HG03521 (cell line): ENCODE results near the gene TBX1.

Experiments
- ATAC-seq: cut with Tn5 transposase; IDR thresholded peaks from one replicate; pipeline ENCODE4 v1.9.1; 2021; ENCODE audit warnings: mild to moderate bottlenecking, moderate library complexity; ENCODE audit not compliant: unreplicated experiment

TBX1 gene

DNA sequence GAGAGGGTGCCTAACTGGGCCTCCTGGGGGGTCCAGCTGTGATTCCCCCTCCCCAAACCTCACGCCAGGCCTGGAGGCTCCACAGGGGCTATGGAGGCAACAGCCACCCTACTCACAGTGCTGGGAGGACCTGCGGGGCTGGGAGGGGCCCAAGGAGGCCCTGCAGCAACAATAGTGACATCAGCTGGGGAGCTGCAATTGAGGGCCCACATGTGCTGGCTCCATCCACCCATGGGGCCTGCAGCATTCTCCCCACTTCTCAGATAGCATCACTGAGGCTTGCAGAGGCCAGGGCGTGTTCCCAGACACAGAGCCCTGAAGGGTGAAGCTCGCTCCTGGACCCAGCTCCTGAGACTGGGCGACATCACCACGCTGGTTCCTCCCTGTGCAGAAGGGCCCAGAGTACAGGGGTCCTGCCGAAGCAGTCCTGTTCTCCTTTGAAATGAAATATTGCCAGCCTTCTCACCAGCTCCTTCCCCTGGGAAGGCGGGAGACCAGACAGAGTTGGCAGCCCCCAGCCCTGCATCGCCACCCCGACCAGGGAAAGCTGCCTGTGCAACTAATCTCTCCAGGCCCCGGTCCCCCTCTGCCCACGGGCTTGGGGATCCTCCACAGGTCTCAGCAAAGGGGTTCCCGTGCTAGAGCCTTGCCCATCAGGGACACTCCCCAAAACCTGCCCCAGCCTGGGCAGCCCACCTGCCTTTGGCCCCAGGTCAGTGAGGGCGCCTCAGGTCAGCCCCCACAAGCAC, 8.9 kb upstream of the TBX1 start:
- ATAC-seq = no peak

- no peak for ATAC-seq
Measured at GRCh38 chr22:19753090-19753842, 7.3 kb upstream of the TBX1 start.

DNA sequence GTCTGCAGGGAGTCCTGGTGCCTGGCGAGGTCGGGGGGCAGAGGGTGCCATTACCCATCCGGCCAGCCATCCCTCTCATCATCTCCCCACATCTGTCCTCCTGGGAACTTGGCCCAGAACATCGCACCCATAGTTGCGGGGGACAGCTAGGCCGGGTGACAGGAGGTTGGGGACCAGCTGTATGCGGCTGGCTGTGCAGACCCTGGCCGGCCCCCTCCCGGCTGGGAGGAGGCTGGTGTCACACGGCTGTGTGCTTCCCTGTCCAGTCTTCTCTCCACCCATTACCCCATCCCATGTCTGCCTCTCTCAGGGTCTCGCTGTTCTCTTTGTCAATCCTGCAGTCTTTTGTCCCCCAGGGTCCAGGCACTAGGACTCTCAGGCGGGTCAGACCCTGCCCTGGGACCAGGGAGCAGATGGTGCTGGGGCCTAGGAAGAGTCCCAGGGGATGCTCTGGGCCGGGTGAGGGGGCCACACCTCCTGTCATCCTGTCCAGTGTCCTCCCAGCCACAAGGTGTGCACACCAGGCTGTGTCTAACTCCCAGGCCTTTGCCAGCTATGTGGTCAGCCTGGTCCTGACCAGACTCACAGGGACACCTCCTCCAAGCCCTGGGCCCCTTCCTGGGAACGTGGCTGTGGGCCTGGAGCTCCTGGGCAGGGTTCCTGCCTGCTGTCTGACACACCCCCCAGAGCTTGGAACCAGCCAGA, 6.4 kb upstream of the TBX1 start:
- no peak for ATAC-seq

DNA sequence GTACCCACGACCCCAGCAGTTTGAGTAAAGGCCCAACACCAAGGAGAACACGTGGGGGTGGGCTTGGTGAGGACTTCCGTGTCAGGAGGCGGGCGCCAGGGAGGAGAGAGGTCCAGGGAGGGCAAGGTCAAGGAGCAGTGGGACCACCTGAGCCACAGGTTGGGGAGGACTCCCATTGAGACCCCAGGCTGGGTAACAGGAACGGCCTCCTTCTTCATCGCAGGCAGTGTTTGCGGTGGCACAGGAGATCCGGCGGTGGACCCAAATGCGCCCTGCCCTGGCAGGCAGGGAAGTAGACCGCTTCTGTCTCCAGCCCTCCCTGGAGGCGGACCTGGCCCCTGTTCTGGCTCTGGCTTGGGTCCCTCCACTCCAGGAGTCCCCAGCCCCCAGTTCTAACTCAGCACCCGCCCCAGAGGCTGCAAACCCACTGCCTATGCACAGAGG, 5.9 kb upstream of the TBX1 start:
- no peak for ATAC-seq

GRCh38 chr22:19755145-19755710, 5.3 kb upstream of the TBX1 start:
- ATAC-seq = no peak

DNA sequence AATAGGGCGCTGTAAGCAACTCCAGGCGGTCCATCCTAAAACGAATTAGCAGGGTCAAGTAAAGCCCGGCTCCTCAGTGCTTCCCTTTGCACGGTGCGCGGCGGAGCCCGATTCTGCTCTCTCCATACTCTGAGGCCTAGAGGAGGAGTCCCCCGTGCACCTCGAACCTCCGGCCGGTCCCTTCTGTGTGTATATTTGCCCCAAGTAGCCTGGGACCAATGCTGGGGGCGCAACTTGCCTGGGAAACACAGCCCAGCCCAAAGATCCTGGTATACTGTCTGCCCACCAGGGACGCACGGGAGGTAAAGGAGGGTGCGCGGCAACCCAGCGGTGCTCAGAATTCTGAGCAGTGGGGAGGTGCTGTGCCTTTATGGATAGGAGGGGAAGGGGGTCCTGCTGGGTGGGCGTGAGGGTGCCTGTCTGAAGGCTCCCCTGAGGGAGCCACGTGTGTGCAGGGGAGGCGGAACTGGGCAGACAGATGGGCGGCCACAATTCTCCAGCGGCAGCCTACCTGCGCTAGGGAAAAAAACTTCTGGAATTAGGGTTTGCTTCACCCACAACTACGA, 4.8 kb upstream of the TBX1 start:
- ATAC-seq = no peak

GRCh38 chr22:19756288-19757128, 4.1 kb upstream of the TBX1 start:
- no peak for ATAC-seq

DNA sequence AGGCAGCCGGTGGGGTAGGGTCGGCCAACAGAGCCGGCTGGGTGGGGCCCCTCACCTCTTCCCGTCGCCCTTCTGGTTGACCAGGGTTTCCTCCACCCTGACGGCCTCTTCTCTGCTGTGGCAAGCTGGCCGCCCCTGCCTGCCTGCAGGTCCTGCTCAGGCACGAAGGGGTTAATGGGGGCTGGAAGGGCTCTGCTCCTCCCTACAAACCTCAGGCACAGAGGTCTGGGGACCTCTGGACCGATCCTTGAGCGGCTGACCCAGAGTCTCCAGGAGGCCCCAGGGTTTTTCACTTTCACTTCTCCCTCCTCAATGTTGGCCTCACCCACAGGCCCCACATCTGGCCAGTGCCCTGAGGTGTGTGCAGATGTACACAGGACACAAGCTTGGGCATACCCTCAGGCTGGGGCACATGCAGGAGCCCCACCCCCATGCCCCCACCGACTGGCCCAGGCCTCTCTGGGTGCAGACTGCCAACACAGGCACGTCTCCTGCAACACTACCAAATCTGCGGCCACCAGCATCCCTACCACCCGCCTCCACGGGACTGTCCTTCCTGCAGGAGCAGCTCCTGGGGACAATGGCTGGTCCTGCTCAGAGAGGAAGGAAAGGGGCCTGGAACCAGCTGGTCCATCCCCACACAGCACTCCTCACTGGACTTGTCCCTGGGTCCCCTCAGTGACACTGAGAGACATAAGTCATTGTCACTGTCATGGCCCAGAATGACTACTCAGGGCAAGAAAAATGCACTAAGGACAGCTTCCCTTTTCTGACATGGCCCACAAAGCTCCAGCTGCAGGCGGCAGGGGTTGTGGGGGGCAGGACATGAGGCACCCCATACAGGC, 3.2 kb upstream of the TBX1 start:
- ATAC-seq = no peak

DNA sequence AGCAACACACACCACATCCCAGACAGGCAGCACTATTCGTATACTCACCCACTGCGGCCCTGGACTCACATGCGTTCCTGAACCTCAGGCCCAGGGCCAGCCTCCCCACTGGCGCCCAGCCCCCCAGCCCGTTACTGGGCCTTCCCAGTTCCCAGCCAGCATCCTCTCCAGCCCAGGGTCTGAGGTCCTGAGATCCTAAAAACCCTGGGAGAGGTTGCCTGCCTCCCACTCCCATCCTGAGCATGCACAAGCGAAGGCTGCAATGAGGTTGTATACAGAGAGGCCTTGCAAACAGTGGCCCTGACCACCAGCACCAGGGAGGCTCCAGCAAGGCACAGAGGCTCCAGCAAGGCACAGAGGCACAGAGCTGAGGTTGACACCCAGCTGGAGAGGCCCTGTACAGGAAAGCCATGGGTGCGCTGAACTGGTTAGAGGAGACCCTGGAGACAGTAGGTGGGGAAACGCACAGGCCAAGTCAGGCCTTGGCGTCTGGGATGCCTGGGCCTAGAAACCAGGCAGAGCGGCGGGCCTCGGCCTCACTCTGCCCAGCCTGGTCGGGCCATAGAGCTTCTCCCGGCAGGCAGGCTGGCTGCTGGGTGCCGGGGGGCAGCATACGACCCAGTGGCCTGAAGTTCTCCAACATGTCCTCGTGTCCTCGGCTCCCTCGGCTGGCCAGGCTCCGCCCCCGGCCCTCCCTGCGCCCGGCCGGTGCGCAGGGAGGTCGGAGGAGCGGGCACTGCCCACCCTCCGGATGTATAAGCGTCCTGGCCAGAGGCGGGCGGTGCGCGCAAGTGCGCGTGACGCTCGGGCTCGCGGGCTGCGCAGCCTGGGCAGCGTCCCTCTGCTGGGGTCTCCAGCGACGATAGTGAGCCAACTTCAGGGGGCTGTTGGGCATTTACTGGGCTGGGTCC, 2.3 kb upstream of the TBX1 start:
- ATAC-seq = no peak

GRCh38 chr22:19758896-19759426, 1.6 kb upstream of the TBX1 start:
- no peak for ATAC-seq

GRCh38 chr22:19759427-19760057, 1.0 kb upstream of the TBX1 start:
- no peak for ATAC-seq

DNA sequence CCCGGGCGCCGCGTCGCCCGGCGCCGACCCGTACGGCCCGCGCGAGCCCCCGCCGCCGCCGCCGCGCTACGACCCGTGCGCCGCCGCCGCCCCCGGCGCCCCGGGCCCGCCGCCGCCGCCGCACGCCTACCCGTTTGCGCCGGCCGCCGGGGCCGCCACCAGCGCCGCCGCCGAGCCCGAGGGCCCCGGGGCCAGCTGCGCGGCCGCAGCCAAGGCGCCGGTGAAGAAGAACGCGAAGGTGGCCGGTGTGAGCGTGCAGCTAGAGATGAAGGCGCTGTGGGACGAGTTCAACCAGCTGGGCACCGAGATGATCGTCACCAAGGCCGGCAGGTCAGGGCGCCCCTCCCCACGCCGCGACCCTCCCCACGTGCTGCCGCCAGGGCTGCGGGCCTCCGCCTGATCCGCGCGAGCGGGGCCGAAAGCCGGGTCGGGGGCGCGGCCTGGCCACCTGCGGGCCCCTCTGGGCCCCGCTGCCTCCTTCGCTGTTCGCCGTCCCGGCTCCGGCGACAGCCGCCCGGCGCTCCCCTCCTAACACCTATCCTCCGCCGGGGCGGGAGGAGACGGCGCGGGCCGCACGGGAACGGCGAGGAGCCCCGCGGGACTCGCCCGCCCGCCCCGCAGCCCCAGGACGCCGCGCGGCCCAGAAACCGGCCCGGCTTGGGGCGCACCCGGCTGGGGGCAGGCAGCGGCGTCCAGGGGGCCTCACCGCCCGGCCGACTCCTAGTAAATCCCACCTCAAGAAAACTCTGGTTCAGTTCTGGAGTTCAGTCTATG, 560 bp downstream of the TBX1 start:
- no peak for ATAC-seq

DNA sequence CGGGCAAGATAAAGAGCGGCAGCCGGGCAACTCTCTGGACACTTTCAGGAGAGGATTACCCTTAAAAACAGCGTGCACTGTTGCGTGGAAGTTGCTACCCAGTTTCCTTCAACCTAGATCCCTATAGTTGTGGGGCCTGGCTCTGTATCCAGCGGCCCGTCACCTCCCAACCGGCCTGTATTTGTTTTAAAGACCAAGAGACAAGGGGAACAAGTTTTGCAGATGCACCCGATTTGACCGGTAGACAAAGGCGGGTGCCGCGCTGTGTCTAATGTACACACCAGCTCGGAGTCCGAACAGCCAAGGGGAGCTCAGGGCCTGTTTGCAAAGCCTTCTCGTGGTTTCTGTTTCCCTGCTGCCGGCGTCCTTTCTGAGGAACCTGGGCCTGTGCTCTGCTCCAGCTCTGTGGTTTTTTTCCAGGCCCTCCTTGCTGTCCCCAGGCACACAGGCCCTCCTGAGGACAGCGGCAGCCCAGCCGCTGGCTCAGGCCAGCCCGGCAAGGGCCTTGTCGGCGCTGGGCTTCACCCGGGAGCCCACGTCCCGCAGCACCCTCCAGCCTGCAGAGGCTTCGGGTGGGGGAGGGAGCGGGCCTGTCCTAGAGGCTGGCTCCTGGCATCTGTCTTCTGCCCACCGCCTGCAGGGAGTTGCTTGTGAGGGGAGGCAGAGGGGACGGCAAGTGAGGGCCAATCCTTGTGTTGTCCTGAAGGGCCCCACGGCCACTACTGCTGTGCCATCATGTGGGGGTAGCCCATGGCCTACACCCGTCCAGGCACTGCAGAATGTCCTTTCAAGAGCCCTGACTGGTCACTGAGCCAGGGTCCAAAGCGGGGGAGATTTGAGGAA, 1.4 kb downstream of the TBX1 start:
- ATAC-seq = no peak

- ATAC-seq = no peak
Measured at GRCh38 chr22:19762568-19763457, 2.2 kb downstream of the TBX1 start.
